DMS153 (cell line): ENCODE measurements around the gene DBN1.

Experiments
- DNase-seq: peaks from one replicate; lab custom pipeline; 2025; lab: John Stamatoyannopoulos, UW

Gene DBN1

DNA sequence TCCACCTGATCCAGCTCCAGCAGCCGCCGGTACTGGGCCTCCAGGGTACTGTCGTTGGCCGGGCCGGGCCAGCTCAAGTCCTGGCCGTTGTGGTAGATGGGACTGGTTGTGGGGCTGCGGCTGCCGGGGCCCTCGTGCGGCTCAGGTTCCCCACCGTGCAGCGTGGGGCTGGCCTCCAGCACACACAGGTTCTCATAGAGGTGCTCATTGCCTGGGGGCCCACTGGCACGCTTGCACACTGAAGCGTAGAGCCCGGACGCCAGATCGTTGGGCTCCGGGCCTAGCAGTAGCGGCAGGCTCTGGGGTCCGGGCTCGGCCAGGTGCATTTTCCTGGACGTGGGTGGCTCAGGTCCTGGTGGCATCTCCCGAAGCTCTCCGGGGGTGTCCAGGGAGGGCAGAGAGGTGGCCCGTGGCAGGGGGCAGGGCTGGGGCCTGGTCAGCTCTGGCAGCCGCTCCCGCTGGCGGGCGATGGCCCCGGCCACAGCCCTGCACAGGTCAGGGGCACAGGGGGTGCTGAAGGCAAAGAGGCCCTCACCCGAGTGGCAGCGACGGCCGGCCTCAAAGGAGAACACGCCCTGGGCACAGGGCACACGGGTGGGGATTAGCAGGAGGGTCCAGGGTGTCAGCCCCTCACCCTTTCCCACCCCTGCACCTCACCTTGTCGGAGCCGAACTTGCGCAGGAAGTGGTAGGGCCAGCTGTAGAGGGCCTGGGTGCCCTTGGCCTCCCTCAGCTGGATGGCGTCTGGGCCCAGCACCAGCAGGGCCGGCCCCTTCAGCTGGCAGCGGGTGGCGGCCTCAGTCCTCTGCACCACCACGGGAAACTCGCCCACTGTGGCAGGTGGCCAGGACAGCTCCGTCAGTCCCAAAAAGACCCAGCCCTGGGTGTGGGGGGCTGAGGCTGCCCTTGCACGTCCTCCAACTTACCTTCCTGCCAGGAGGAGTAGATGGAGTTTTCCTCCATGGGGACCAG is 30.9 kb upstream of the DBN1 start:
- DNase-seq, result no peak

DNA sequence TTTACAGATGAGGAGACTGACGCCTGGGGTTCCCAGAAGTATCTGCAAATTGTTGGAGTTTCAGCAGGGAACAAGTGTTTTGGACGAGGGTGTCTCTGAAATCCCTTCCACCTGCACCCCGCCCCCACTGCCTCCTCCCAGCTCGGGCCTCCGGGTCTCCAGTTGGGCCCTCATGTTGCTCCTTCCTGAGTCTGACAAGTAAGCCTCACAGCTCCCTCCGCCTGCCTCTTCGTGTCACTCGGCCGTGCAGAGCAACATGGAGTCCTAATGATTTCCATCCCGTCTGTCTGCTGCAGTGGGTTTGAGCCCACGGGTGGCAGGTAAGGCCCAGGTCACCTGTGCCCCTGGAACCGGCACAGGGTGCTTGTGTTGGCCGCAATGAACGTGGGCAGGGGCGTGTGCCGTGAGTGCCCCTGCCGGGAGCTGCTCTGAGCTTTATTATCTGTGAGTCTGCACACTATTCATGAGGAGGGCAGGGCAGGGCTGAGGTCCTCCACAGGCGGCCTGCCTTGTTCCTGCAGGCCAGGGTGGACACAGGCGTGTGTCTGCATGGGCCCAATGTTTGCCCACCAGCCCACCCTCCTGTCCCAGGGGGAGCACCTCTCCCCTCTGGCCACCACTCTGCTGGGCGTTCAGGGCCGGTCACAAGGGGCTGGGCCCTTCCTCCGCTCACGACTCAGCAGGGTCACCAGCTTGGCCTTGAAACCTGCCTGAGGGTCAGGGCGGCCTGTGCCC is 30.1 kb upstream of the DBN1 start:
- DNase-seq, result no peak

DNA sequence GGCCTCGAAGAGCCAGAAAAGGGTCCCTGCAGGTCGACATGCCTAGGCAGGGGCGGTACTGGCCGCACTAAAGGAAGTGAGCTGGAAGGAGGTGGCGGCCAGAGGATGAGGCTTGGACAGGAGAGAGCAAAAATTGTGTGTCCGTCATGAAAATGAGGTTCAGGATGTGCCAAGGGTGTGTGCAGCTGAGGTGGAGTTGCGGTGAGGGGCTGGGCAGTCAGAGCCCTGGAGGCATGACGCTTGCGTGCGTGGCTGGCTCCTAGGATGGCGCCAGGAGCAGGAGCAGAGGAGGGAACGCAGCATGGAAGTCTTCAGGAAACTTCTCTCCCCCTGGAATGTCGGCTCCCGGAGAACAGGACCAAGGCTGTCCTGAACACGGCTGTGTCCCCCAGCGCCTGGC is 29.5 kb upstream of the DBN1 start:
- no peak for DNase-seq

DNA sequence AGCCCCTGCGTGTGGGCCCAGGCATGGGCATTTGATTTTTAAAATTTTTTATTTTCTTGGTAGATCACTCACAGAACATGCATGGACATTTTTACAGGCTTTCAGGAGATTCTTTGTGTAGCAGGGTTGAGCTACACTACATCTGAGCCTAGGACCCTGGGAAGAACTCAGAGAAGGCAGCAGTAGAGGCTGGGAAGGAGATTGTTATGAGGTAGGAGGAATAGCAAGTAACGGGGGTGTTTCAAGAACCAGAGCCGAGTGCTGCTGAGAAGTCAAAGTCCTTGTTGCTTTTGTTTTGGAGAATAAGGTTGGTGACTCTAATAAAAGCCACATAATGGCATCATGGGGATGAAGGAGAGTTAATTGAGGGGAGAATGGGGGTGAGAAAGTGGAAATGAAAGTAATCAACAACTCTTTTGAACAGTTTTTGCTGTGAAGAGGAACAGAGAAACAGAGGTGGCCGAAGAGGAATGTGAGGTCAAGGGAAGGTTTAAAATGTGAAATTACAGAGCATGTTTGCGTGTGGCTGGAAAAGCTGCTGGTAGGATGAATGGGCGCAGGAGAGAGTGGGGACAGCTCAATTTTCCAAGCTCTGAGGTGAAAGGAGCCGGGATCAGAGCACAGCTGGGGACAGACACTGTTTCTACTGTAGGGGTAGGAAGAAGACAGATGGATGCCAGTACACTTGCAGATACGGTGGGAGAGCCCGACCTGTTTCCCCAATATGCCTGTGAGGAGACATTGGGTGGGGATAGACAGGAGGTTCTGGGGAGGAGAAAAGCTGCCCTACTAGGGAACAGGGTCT is 28.6 kb upstream of the DBN1 start:
- no peak for DNase-seq

DNA sequence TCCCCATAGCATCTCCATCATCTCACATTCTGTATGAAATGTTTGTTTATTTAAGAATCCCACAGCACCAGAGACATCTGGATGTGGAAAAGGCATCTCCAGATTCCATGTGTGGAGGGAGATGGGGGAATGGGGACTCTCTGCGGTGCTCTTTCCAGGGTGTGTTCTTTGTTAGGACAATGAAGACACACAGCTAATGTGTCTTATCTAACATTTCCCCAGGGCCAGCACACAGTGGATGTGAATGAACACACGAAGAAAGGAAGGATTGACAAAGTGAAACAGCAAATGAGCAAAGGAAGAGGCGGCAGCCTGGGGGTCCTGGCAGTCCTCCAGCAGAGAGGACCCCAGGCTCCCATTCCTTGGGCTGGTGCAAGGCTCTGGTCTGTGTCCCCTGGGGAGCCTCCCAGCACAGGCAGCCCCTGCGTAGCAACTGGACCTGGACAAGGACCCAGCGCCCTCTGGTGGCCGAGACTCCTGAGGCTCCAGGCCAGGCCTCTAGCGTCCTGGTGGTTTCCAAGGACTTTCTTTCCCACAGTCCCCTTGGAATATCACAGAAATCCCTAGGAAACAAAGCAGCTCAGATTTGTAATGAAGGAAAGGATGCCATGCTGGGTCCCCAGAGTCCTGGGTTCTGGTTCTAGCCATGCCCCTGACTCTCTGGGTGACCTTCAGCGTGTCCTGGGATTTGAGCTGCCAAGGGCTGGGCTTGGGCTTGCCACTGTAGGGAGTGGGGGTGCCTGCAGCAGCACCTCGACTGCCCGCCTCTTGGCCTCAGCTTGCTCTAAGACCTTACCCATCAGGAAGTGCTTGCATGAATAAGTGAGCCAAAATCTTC is 27.5 kb upstream of the DBN1 start:
- DNase-seq, result no peak

DNA sequence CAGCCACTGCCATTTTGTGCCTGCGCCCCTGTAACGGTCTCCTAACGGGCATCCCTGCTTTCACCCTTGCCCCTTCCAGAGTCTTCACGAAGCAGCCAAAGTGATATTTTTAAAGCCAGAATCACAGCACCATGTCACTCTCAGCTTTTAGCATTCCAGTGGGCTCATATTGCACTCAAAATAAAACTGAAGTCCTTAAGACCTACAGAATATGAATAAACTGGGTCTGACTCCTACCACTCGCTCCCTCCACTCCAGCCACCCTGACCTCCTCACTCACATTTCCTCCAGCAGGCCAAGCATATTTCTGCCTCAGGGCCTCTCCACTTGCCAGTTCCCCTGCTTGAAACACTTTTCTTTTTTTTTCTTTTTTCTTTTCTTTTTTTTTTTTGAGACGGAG is 26.4 kb upstream of the DBN1 start:
- no peak for DNase-seq

DNA sequence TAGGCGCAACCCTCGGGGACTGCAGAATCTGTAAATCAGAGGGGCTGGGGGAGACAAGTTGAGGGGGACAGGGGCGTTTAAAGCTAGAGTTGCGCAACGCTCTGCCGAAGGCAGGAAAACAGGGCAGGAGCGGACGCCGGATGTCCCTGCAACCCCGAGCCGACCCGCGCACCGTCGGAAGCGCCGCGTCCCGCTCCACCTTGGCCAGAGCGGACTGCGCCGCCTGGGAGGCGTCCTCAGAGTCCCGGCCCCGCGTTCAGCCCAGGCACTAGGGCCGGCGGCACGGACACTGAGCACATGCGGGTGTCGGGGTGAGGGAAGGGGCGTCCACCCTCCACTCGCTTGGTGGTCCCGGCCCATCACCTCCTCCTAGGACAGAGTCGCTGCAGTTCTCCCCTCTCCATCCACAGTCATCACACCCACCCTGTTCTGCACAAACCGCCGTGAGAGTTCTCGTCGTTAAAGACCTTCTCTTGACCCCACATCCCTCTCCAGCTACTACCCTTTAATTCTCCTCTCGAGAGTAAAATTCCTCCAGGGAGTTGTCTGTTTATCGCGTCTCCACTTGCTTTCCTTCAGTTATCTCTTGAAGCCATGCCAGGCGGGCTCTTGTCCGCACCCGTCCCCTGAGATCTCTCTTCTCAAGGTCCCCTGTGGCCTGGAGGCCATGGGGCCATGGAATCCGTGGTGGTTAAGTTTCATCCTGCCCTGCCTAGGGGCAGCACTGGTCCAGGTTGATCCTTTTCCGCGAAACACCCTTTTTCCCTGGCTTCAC is 24.8 kb upstream of the DBN1 start:
- DNase-seq, result no peak

DNA sequence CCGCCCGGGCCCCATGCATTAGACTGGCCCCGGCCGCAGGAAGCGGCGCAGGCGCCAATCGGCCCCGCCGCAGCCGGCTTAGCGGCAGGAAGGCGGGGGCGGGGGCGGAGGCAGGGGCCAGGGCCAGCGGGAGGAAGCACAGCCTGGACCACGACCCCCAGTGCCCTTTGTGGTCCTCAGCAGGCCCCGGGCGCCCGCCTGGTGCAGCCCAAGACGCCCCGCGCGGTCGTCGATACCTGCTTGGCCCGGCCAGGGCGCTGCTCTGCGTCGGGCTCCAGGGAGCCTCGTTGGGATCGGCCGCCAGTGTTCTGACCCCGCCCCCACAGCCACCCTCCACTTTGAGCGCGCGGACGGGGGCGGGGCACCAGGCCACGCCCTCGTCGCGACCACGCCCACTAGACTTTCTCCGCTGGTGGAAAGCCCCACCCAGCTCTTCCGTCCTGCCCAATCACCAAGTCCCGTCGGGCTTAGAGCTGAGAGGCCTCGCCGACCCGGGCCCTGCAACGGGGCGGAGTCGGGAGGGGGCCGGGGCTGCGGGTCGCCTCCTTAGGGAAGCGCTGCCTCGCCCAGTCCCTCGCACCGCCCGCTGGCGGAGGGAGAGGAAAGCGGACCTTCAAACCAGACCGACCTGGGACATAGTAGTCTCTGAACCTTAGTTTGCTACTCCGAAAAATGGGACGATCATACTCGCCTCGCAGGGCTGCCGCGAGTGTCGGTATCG is 24.0 kb upstream of the DBN1 start, which contains the start of gene PDLIM7:
PDLIM7 (minus strand) TSS at position 313 of the 721 bp plus-strand sequence. CDS start 1,092 bp downstream, outside the sequence.
- DNase-seq, result peak; percentile 74

DNA sequence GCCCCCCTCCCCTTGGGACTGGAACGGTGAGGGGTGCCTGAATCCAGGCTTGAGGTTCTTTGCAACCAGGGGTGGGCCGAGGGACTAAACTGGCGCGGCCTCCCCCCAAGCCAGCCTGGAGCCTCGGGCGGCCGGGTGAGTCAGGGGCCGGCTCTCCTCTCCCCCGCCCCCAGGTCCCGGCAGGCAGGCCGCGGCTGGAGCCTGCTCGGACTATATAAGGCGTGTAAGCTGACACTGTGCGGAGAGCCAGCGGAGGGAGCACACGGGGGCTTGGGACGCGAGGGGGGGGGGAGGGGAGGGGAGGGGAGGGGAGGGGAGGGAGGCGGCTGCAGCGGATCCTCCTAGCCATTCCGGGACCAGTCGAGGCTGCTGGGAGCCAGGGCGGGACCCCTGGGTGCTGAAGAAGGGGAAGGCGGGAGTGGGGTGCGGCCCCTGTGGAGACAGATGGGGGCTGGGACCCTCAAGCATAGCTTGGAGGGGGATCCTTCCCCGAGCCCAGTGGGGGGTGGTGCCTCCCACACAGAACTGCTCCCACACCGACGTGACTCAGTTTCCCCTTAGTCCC is 23.4 kb upstream of the DBN1 start:
- DNase-seq, result no peak

DNA sequence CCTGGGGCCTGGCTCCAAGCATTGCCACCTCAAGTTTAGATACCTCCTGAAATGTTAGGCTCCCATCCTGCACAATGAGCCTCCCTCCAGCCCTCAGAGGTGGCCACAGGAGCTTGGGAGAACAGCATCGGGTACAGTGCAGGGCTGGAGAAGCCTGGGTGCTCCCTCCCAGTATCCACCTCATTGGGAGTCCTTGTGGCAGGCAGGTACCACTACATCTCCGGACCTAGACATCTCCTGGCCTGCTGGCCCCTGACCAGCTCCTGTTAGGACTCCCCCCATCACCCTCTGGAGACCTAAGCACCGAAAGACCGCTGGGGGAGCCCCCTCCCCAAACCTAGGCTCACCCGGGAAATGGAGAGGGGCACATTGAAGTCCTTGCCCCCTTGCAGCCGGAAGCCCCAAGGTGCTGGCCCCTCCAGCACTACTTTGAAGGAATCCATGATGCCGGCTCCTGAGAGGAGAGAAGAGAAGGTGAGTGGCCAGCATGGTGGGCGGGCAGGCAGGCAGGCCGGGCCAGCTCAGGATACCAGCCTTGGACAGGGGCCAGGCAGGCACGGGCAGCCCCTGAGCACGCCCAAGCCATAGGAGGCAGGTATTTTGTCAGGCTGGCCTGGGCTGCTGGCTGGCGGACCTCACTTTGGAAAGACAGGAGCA is 22.8 kb upstream of the DBN1 start:
- DNase-seq, result no peak

DNA sequence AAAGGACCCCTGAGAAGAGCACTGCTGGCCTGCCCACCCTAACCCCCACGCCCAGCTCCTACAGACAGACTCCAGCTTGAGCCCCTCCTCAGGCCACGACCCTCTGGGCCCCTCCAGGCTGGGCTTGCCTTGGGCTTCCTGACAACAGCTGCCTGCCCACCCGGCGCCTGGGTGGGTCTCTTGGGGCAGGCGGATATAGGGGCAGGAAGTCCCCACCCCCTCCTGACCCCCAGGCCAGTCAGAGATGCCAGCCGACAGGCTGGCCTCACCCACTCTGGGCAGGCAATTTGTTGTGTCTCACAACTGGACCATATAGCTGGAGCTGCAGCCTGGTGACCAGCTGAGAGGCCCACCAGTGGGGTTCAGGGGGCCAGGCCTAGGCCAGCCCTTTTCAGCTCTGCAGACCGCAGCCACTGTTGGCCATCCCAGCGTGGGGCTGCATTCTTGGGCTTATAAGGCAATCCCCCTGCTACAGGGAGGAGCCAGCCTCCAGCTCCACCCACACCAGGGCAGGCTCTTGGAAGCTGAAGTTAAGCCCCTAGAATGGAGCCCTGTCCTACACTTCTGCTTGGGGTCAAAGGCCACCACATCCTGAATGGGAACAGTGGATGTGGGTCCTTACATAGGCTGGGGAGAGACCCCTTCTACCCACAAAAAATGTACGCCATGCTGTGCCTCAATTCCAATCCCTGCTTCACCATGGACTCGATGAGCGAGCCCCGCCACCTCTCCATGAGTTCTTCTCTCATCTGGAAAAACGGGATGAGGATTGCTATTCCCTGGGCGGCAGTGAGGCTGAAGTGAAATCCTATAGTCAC is 22.0 kb upstream of the DBN1 start:
- DNase-seq, result no peak

DNA sequence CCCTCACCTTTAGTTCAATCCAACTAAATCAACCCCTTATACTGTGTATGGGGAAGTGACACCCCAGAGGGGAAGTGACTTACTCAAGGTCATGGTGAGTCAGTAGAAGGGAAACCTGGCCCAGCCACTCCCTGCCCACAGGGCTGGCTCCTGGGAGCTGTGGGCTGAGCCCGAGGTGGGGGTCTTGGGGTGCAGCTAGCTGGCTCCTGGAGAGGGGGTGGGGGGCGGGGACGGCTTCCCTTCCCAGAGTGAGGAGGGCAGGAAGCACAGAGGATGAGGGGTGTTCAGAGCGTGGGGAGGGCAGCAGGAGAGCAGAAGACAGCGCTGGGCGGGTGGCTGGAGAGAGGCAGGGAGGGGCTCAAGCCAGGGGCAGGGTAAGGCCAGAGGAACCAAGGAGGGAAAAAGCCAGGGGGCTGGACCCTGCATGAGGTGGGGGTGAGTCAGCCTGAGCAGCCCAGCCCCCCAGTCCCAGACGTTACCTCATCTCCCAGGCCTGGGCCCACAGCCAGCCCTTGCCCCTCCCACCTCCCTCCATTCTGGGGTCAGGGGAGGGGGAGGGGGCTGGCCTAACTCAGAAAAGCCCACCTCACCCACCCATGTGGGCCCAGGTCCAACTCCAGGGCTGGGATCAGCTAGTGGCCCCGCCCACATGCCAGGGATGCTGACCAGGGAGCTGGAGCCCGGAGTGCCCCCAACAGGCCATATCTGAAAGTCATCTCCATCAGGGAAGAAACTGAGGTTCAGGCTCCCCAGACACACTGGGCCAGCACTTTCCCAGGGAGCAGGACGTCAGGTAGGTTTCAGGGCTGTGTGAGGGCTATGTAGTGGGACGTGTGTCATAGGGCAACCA is 21.1 kb upstream of the DBN1 start:
- no peak for DNase-seq

DNA sequence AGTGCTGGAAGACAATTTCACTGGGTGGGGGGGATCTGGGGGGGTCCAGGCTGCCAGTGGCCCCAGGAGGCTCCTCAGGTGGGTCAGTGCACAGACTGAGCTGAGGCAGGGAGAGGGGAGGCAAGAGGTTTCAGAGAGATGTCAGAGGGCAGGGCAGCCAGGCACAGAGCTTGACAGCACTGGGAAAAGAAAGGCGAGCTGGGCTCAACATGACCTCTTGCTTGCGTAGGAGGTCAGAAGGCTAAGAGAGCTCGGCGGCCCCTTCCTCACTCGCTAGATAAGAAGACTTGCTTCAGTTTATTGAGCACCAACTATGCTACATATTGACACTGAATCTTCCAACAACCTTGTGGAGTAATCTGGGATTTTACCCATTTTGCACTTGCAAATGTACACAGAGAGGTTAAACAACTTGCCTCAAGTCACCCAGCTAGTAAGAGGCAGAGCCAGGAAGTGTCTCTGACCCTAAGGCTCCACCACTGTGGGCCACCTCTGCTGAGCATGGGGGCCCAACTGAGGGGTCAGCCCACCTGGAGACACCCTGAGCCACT is 20.4 kb upstream of the DBN1 start:
- no peak for DNase-seq

DNA sequence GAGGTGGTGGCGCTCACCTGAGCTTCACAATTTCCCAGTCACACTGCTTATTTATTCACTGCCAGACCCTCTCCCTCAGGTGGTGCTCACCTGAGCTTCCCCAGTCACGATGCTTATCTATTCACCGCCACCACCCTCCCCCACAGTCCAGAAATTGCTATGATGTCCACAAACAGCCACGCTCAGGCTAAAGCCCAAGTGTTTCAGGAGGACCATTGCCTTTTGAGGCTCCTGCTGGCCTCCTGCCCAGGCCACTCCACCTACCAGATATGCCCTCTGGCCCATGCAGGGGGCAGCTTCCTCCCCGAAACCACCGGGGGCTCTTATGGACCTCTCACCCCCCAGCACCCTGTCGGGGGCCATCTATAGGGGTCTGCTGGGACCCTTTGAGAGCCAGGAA is 19.4 kb upstream of the DBN1 start:
- no peak for DNase-seq

DNA sequence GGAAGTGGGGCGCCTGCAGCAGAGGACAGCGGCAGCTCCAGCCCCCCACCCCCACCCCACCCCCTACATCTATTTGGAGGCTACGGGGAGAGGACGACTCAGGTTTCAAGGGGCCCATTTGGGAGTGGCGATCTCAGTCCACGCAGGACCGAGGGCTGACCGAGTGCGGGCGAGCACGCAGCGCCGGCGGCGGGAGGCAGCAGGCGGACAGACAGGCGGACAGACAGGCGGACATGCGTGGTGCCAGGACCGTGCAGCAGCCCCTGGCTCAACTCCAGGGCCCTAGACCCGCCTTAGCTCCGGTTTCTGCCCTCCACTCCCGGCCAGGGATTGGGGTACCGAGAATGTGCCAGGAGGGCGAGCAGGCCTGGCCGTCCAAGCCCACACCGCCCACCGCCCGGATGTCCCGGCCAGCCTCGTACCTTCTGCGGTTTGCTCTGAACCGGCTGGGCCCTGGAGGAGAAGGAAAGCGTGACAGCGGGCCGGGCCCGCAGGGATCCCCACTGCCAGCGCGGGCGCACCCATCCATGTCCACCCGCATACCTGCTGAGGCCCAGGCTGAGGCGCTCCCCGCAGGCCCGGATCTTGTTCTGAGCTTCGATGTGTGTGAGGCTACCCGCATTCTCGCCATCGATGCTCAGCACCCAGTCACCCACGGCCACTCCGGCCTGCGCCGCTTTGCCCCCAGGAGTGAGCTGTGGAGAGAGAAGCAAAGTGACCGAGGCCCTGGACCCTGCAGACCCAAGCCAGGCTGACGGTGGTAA is 18.7 kb upstream of the DBN1 start:
- no peak for DNase-seq

DNA sequence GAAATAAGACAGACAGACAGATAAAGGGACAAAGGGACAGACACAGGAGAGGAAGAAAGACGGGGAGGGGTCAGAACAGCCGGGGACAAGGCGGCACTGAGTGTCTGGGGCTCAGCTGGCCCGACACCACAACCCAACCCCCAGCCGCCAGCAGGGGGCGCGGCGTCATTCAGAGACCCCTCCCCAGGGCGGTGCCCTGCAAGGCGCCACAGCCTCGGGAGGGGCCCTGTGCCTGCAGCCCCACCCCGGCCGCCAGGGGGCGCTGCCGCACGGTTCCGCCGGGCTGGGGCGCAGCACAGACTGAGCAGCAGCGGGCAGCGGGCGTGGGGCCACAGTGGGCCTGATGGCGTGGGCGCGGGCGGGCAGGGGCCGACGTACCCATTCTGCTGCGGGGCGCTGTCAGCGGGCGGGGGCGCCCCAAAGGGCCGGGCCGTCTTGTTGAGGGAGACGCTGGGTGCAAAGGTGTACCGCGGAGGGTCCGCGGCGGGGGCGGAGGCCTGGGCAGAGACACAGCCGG is 18.1 kb upstream of the DBN1 start:
- DNase-seq, result no peak
